ENCODE measurements around the gene EXOC8.

GRCh38 chr1:231326248-231326647 is 11.4 kb downstream of the EXOC8 start:
- TF ChIP-seq EZH2 (IDR thresholded peaks at IDR 0.05; ENCODE audit: insufficient read depth, poor library complexity, severe bottlenecking) (no peak), EZH2phosphoT487 (IDR thresholded peaks at IDR 0.05; ENCODE audit: insufficient read depth, low read depth) (no peak)
